OCI-LY7 (cell line): ENCODE data around the gene PACSIN2.

Experiments
- CTCF ChIP-seq: fragments of 200-600 bp; sonication (generic); conservative IDR thresholded peaks from 2 replicates; pipeline ENCODE4 v1.5.1; 2014; ENCODE audit warnings: mild to moderate bottlenecking, antibody characterized with exemption, low read length, moderate library complexity, mixed read lengths
- EZH2phosphoT487 ChIP-seq: fragments of 200-600 bp; sonication (generic); IDR thresholded peaks from 2 replicates; pipeline ENCODE4 v1.6.1; 2018; ENCODE audit warnings: low read depth, borderline replicate concordance, mild to moderate bottlenecking, mixed run types, antibody characterized with exemption, low read length, moderate library complexity, mixed read lengths

- TF ChIP-seq CTCF (no peak), EZH2phosphoT487 (no peak)
Measured at GRCh38 chr22:42934338-42934737, 80.6 kb downstream of the PACSIN2 start.
